ENCODE measurements around the gene CD55. TPM values are rescaled to one million over a fixed set of nuclear protein-coding genes. Genes with fewer than 3 reads are reported as not detected.

Gene CD55
- total and polyA plus RNA-seq, 2 of the 8 experiments (the other 6 are each of a cell fraction or from before 2014, with no cell fraction given) = 20.1 to 22.8 TPM

DNA sequence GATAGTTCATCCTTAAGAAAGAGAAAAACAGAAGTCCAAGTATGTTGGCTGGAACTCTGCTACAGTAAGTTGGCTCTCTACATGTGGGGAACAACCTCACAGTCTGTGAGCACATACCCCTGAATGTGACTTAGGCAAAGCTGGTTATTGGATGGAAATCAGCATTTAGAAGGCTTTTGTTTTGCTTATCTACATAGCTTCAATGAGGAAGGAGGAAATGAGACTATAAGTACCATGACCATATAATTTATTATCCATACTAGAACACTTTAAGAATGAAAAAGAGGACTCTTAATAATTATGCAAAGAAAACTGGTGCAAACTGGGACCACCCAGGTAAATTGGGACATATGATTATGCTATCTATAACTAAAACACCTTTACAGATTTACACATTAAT lies 31.7 kb upstream of the CD55 start (continued):
- TF ChIP-seq, protein P1, sequence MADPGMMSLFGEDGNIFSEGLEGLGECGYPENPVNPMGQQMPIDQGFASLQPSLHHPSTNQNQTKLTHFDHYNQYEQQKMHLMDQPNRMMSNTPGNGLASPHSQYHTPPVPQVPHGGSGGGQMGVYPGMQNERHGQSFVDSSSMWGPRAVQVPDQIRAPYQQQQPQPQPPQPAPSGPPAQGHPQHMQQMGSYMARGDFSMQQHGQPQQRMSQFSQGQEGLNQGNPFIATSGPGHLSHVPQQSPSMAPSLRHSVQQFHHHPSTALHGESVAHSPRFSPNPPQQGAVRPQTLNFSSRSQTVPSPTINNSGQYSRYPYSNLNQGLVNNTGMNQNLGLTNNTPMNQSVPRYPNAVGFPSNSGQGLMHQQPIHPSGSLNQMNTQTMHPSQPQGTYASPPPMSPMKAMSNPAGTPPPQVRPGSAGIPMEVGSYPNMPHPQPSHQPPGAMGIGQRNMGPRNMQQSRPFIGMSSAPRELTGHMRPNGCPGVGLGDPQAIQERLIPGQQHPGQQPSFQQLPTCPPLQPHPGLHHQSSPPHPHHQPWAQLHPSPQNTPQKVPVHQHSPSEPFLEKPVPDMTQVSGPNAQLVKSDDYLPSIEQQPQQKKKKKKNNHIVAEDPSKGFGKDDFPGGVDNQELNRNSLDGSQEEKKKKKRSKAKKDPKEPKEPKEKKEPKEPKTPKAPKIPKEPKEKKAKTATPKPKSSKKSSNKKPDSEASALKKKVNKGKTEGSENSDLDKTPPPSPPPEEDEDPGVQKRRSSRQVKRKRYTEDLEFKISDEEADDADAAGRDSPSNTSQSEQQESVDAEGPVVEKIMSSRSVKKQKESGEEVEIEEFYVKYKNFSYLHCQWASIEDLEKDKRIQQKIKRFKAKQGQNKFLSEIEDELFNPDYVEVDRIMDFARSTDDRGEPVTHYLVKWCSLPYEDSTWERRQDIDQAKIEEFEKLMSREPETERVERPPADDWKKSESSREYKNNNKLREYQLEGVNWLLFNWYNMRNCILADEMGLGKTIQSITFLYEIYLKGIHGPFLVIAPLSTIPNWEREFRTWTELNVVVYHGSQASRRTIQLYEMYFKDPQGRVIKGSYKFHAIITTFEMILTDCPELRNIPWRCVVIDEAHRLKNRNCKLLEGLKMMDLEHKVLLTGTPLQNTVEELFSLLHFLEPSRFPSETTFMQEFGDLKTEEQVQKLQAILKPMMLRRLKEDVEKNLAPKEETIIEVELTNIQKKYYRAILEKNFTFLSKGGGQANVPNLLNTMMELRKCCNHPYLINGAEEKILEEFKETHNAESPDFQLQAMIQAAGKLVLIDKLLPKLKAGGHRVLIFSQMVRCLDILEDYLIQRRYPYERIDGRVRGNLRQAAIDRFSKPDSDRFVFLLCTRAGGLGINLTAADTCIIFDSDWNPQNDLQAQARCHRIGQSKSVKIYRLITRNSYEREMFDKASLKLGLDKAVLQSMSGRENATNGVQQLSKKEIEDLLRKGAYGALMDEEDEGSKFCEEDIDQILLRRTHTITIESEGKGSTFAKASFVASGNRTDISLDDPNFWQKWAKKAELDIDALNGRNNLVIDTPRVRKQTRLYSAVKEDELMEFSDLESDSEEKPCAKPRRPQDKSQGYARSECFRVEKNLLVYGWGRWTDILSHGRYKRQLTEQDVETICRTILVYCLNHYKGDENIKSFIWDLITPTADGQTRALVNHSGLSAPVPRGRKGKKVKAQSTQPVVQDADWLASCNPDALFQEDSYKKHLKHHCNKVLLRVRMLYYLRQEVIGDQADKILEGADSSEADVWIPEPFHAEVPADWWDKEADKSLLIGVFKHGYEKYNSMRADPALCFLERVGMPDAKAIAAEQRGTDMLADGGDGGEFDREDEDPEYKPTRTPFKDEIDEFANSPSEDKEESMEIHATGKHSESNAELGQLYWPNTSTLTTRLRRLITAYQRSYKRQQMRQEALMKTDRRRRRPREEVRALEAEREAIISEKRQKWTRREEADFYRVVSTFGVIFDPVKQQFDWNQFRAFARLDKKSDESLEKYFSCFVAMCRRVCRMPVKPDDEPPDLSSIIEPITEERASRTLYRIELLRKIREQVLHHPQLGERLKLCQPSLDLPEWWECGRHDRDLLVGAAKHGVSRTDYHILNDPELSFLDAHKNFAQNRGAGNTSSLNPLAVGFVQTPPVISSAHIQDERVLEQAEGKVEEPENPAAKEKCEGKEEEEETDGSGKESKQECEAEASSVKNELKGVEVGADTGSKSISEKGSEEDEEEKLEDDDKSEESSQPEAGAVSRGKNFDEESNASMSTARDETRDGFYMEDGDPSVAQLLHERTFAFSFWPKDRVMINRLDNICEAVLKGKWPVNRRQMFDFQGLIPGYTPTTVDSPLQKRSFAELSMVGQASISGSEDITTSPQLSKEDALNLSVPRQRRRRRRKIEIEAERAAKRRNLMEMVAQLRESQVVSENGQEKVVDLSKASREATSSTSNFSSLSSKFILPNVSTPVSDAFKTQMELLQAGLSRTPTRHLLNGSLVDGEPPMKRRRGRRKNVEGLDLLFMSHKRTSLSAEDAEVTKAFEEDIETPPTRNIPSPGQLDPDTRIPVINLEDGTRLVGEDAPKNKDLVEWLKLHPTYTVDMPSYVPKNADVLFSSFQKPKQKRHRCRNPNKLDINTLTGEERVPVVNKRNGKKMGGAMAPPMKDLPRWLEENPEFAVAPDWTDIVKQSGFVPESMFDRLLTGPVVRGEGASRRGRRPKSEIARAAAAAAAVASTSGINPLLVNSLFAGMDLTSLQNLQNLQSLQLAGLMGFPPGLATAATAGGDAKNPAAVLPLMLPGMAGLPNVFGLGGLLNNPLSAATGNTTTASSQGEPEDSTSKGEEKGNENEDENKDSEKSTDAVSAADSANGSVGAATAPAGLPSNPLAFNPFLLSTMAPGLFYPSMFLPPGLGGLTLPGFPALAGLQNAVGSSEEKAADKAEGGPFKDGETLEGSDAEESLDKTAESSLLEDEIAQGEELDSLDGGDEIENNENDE (IDR thresholded peaks at IDR 0.05; ENCODE audit: insufficient replicate concordance, low read length) = no peak
- TF ChIP-seq EZH2 (IDR thresholded peaks at IDR 0.05; ENCODE audit: low read depth, low read length, severe bottlenecking) (no peak), EGR1 (IDR thresholded peaks at IDR 0.05; ENCODE audit: borderline replicate concordance, low read depth, low read length) (no peak), TEAD4 (IDR thresholded peaks at IDR 0.05; ENCODE audit: low read depth, low read length) (no peak), JUND (IDR thresholded peaks at IDR 0.05; ENCODE audit: low read length) (no peak)
